GM12878 (cell line): Measurements from ENCODE around the gene BORCS5. TPM values are rescaled to one million over a fixed set of nuclear protein-coding genes. Genes with fewer than 3 reads are reported as not detected.

Experiments used
- ATAC-seq: fragments of 200-7000 bp; cut with Tn5 transposase; 3 replicates; pipeline ENCODE4 v1.9.1; 2020; ENCODE audit warnings: mild to moderate bottlenecking, moderate library complexity
- BruUV-seq: library from RNA; stranded (reverse); fragments of 400-500 nt; replicated peaks from 2 replicates; lab custom pipeline; 2021; lab: Mats Ljungman, UMichigan
- CTCF ChIA-PET: fragments of 300-600 bp; sonication (Branson Sonifier 250); formaldehyde crosslinking; extraction: SDS; loops from one replicate; lab custom pipeline; 2021; ENCODE audit warnings: inconsistent platforms; lab: Yijun Ruan, JAX
- POLR2A ChIA-PET: fragments of 350-600 bp; formaldehyde crosslinking; extraction: SDS; loops from one replicate; lab custom pipeline; 2021; ENCODE audit warnings: inconsistent platforms; lab: Charles Lee
- RAD21 ChIA-PET: fragments of 300-600 bp; sonication (Branson Sonifier 250); formaldehyde crosslinking; loops from one replicate; lab custom pipeline; 2023; ENCODE audit warnings: antibody characterized with exemption; ENCODE audit not compliant: unreplicated experiment; lab: Charles Lee
- SMC1A ChIA-PET: fragments of 300-600 bp; sonication (Branson Sonifier 250); formaldehyde crosslinking; loops from one replicate; lab custom pipeline; 2023; ENCODE audit not compliant: unreplicated experiment, uncharacterized antibody; lab: Charles Lee
- DNase-seq: peaks from one replicate; pipeline ENCODE4 v3.0.0-alpha.2; 2011; ENCODE audit warnings: low read depth, low spot score
- FAIRE-seq: peaks from 3 replicates; lab custom pipeline; 2011; peaks lifted over from hg19 to GRCh38; lab: Jason Lieb, UNC
- H2AFZ ChIP-seq: 2 replicates; pipeline ENCODE4 v1.6.0; 2011; ENCODE audit warnings: low read depth, low read length, control low read depth; ENCODE audit not compliant: control insufficient read depth
- H3K27ac ChIP-seq: 2 replicates; pipeline ENCODE4 v1.5.1; 2011; ENCODE audit warnings: control low read depth; ENCODE audit not compliant: control insufficient read depth, insufficient read depth
- H3K27me3 ChIP-seq, 2 experiments: replicated peaks in 1 of 2; 2 replicates each; pipeline versions ENCODE4 v1.6.0 to v1.6.1; 2011; ENCODE audit warnings: low read length in 1 of 2; ENCODE audit not compliant: control insufficient read depth in 2 of 2, insufficient read depth in 2 of 2
- H3K36me3 ChIP-seq, 2 experiments: 2 replicates each; pipeline ENCODE4 v1.5.1; 2011; ENCODE audit warnings: low read length in 1 of 2; ENCODE audit not compliant: control insufficient read depth in 2 of 2, insufficient read depth in 2 of 2
- H3K4me1 ChIP-seq: 2 replicates; pipeline ENCODE4 v1.6.1; 2011; ENCODE audit warnings: mild to moderate bottlenecking, low read length, moderate library complexity, mixed read lengths; ENCODE audit not compliant: control insufficient read depth, insufficient read depth
- H3K4me2 ChIP-seq: 2 replicates; pipeline ENCODE4 v1.6.0; 2011; ENCODE audit warnings: control low read depth; ENCODE audit not compliant: control insufficient read depth, insufficient read depth
- H3K4me3 ChIP-seq: fragments of 200-600 bp; sonication (generic); 2 replicates; pipeline ENCODE4 v1.5.1; 2016
- H3K79me2 ChIP-seq: 2 replicates; pipeline ENCODE4 v1.6.0; 2011; ENCODE audit warnings: low read length; ENCODE audit not compliant: control insufficient read depth, insufficient read depth
- H3K9ac ChIP-seq: 2 replicates; pipeline ENCODE4 v1.8.0; 2011; ENCODE audit warnings: low read length, control low read depth, mixed read lengths; ENCODE audit not compliant: control insufficient read depth, insufficient read depth
- H3K9me3 ChIP-seq: replicated peaks from 3 replicates; pipeline ENCODE4 v1.5.1; 2011; ENCODE audit warnings: mild to moderate bottlenecking, low read length; ENCODE audit not compliant: control insufficient read depth, insufficient read depth
- H4K20me1 ChIP-seq: 2 replicates; pipeline ENCODE4 v1.6.0; 2011; ENCODE audit not compliant: control insufficient read depth, insufficient read depth
- CREM ChIP-seq: IDR thresholded peaks from 2 replicates; pipeline ENCODE4 v1.6.1; 2014; ENCODE audit warnings: antibody characterized with exemption, low read depth
- EZH2 ChIP-seq: IDR thresholded peaks from 2 replicates; pipeline ENCODE4 v1.6.1; 2012; ENCODE audit warnings: low read depth, mild to moderate bottlenecking, control low read depth, inconsistent platforms, low read length, borderline replicate concordance; ENCODE audit not compliant: control insufficient read depth
- FOXK2 ChIP-seq: fragments of 450-650 bp; IDR thresholded peaks from 2 replicates; pipeline ENCODE4 v1.6.1; 2017; ENCODE audit warnings: mild to moderate bottlenecking, moderate library complexity
- IKZF2 ChIP-seq, 2 experiments: fragments of 450-650 bp; IDR thresholded peaks; 2 replicates each; pipeline ENCODE4 v1.6.1; 2017; ENCODE audit warnings: mild to moderate bottlenecking in 2 of 2, moderate library complexity in 2 of 2
- IRF3 ChIP-seq: fragments of 450-650 bp; IDR thresholded peaks from 2 replicates; pipeline ENCODE4 v1.6.1; 2014; ENCODE audit warnings: mild to moderate bottlenecking
- JUNB ChIP-seq: IDR thresholded peaks from 2 replicates; pipeline ENCODE4 v1.6.1; 2016; ENCODE audit warnings: antibody characterized with exemption, mild to moderate bottlenecking
- KAT2A ChIP-seq: conservative IDR thresholded peaks from 2 replicates; pipeline ENCODE4 v1.6.1; 2011; ENCODE audit warnings: low read depth, low read length; ENCODE audit not compliant: control insufficient read depth
- ZNF217 ChIP-seq: fragments of 450-650 bp; IDR thresholded peaks from 2 replicates; pipeline ENCODE4 v1.6.1; 2017; ENCODE audit warnings: antibody characterized with exemption, mild to moderate bottlenecking
- WGBS: methylation state at CpG from one replicate; pipeline ENCODE4 v1.1.6; 2016; ENCODE audit warnings: low lambda C conversion rate; ENCODE audit not compliant: insufficient replicate concordance, insufficient coverage; ENCODE audit errors: missing lambda C conversion rate; 5-methylcytosine and 5-hydroxymethylcytosine counted together
- in situ Hi-C: fragments of 300-500 bp; cut with MboI; formaldehyde crosslinking; loops from 9 replicates; pipeline ENCODE4 v1.14.3; 2018; ENCODE audit warnings: mixed read lengths
- intact Hi-C: fragments of 100-400 bp; cut with micrococcal nuclease; formaldehyde crosslinking; loops from one replicate; pipeline ENCODE4 v1.14.2; 2022; ENCODE audit not compliant: unreplicated experiment
- polyA plus RNA-seq, 11 experiments: library from polyadenylated mRNA; depleted of rRNA in 4 of 11; unstranded in 6 of 11; stranded (reverse) in 5 of 11; fragments of >200 nt; fragmentation: Nextera tagmentation in 4 of 11; fragmentation: Illumina TruSeq in 1 of 11; extraction: Ambion mirVana in 4 of 11; extraction: Trizol in 1 of 11; gene quantifications; 1 replicate in 1 of 11; 2 replicates in 10 of 11; pipeline versions ENCODE4 v1.2.1 to v1.2.3, GENCODE V29; 2011 to 2016; ENCODE audit warnings: inconsistent platforms in 2 of 11, missing spikeins in 2 of 11, low read depth in 1 of 11
- total RNA-seq, 4 experiments: library from RNA; depleted of rRNA in 3 of 4; stranded (reverse); fragments of >200 nt in 3 of 4; fragmentation: Illumina TruSeq in 1 of 4; extraction: Trizol in 1 of 4; gene quantifications; 2 replicates each; pipeline versions ENCODE4 v1.2.1 to v1.2.3, GENCODE V29; 2013 to 2021

BORCS5 gene
- total and polyA plus RNA-seq, 10 of the 15 experiments (the other 5 are each of a cell fraction or from before 2014, with no cell fraction given): 1.4 to 39.7 (median 16.1) TPM

GRCh38 chr12:12498210-12498609, 141.3 kb downstream of the BORCS5 start:
- POLR2A ChIA-PET: interaction anchor here (0.6 to 1.2 kb wide), 3 partner anchors 19 to 156 kb away, joined by 3 to 4 read pairs (median 3); no protein-coding TSS in a partner anchor

More at GRCh38 chr12:12498210-12498609, 141.3 kb downstream of the BORCS5 start:
- H2AFZ ChIP-seq: no peak overlapping the region
- ChIA-PET CTCF (interaction anchor here (0.8 to 1.6 kb wide), 3 partner anchors 8 to 122 kb away, joined by 3 to 7 read pairs (median 3); no protein-coding TSS in a partner anchor), RAD21 (interaction anchor here (0.7 kb wide), 1 partner anchor 238 kb away, joined by 3 read pairs; no protein-coding TSS in a partner anchor)
- H3K9ac ChIP-seq: no peak overlapping the region
- no peak overlapping the region for H3K4me2 ChIP-seq
- H3K27ac ChIP-seq: no peak overlapping the region
- H3K4me1 ChIP-seq: peaks cover 3% of the 10 kb centered on the region; the same call in 1 of the 2 replicates
- TF ChIP-seq FOXK2: no peak
- TF ChIP-seq KAT2A: no peak
- no peak for TF ChIP-seq JUNB
- TF ChIP-seq ZNF217: no peak
- TF ChIP-seq IRF3: no peak
- TF ChIP-seq CREM: no peak
- no peak for TF ChIP-seq EZH2
- TF ChIP-seq IKZF2 (IDR thresholded peaks at IDR 0.05): no peak
- TF ChIP-seq, all 136 proteins: peak for 0
- Histone ChIP-seq H3K27me3 (no peaks in the 10 kb centered on the region), H3K79me2 (peaks cover 9% of the 10 kb centered on the region), H3K4me3 (no peak overlapping the region), H3K9me3 (no peaks in the 10 kb centered on the region; the same call in 2 of the 3 replicates), H3K36me3 (peaks cover 0 to 17% of the 10 kb centered on the region in 2 experiments; a peak in 2 of 4 replicates), H4K20me1 (no peaks in the 10 kb centered on the region)
- SMC1A ChIA-PET: interaction anchor here (1.0 to 3.4 kb wide), 7 partner anchors 11 to 140 kb away, joined by 3 to 26 read pairs (median 3); no protein-coding TSS in a partner anchor
- WGBS: 97% methylated on average over 4 of the region's 4 CpGs
- intact Hi-C loops (no loop called here), in situ Hi-C loops (no loop called here)
- no TSS peak for BruUV-seq
- FAIRE-seq: no peak
- DNase-seq: no peak
- no peak for ATAC-seq
